Measurements from ENCODE around the gene HELZ. TPM values are rescaled to one million over a fixed set of nuclear protein-coding genes. Genes with fewer than 3 reads are reported as not detected.
A peak's percentile ranks its signal among the peaks of the same experiment; 100 is the strongest.
"Not testable (repeated sequence)": the region's sequence is repeated elsewhere in the genome, so short reads cannot be mapped to it uniquely, and the experiment has no call there.

HELZ gene
- total and polyA plus RNA-seq, 5 donors from 2014 or later, result 48.3 to 130 (median 56.7) TPM

DNA sequence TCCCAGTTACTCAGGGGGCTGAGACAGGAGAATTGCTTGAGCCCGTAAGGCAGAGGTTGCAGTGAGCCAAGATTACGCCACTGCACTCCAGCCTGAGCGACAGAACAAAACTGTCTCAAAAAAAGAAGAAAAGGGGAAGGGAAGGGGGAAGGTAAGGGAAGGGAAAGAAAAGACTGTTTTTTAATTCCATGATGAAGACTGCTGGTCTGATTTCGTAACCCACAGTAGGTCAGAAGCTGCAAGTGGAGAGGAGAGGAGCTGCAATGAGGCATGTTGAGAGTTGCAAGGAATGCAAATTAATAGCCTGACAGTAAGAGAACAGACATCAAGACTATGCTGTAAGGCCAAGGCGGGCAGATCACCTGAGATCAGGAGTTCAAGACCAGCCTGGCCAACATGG lies 33.3 kb downstream of the HELZ start:
- no peaks in the 10 kb centered on the region for H3K27me3 Mint-ChIP-seq

DNA sequence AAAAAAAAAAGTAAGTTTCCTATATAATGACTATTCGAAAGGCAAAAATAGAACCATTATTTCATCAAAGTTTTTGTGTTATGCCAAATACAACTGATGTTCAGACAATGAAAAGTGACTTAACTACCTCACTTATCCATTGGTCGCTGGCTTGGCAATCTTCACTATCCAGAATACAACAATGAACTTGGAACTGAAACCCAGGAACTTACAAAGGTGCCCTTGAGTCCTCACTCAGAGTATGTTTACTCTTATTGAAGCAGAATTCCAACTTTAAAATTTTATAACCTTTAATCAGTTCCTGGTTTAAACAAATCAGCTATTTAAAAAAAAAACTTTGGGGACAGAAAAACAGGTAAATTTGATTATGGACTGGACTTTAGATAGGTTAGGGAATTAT lies 34.1 kb downstream of the HELZ start:
- DNase-seq, result no peak
- no peaks in the 10 kb centered on the region for H3K27me3 ChIP-seq (ENCODE audit: control insufficient read depth, insufficient read depth, low read length)
- Mint-ChIP-seq H3K9me3 (no peaks in the 10 kb centered on the region), H3K4me3 (no peak overlapping the region), H3K36me3 (peaks cover 20% of the 10 kb centered on the region), H3K27me3 (no peaks in the 10 kb centered on the region), H3K4me1 (peaks cover 28 to 54% (median 30%) of the 10 kb centered on the region in 4 donors), H3K27ac (peak overlapping the region in 1 of 3 donors; percentile 47)
- H3K4me1 ChIP-seq (ENCODE audit: control insufficient read depth, insufficient read depth, low read length, poor library complexity, severe bottlenecking), result no peaks in the 10 kb centered on the region
- no peak overlapping the region for H3K27ac ChIP-seq (ENCODE audit: insufficient read depth, low read length, poor library complexity, severe bottlenecking)
- H3K36me3 ChIP-seq (ENCODE audit: control insufficient read depth, insufficient read depth, low read length), result peaks cover 23% of the 10 kb centered on the region
- H3K9me3 ChIP-seq (ENCODE audit: control insufficient read depth in 2 of 2, low read length in 2 of 2), result no peaks in the 10 kb centered on the region
- no peak overlapping the region for H3K4me3 ChIP-seq (ENCODE audit: low read depth, low read length)
- no peak for ATAC-seq (ENCODE audit: low read depth in 2 of 2)

More for the DNA sequence above, 33.3 kb downstream of the HELZ start:
- Mint-ChIP-seq H3K27ac (peak overlapping the region in 1 of 3 donors; percentile 6), H3K4me3 (no peak overlapping the region), H3K9me3 (no peaks in the 10 kb centered on the region), H3K36me3 (peaks cover 20% of the 10 kb centered on the region), H3K4me1 (peaks cover 24 to 51% (median 27%) of the 10 kb centered on the region in 4 donors)
- H3K4me3 ChIP-seq (ENCODE audit: low read depth, low read length), result no peak overlapping the region
- no peaks in the 10 kb centered on the region for H3K9me3 ChIP-seq (ENCODE audit: control insufficient read depth in 2 of 2, low read length in 2 of 2)
- no peaks in the 10 kb centered on the region for H3K27me3 ChIP-seq (ENCODE audit: control insufficient read depth, insufficient read depth, low read length)
- no peak for DNase-seq
- no peaks in the 10 kb centered on the region for H3K4me1 ChIP-seq (ENCODE audit: control insufficient read depth, insufficient read depth, low read length, poor library complexity, severe bottlenecking)
- no peak for ATAC-seq (ENCODE audit: low read depth in 2 of 2)
- H3K27ac ChIP-seq (ENCODE audit: insufficient read depth, low read length, poor library complexity, severe bottlenecking), result no peak overlapping the region
- peaks cover 31% of the 10 kb centered on the region for H3K36me3 ChIP-seq (ENCODE audit: control insufficient read depth, insufficient read depth, low read length)

- Histone ChIP-seq H3K4me1 (ENCODE audit: control insufficient read depth, insufficient read depth, low read length, poor library complexity, severe bottlenecking) (no peaks in the 10 kb centered on the region), H3K27me3 (ENCODE audit: control insufficient read depth, insufficient read depth, low read length) (no peaks in the 10 kb centered on the region), H3K9me3 (ENCODE audit: control insufficient read depth in 2 of 2, low read length in 2 of 2) (no peaks in the 10 kb centered on the region), H3K27ac (ENCODE audit: insufficient read depth, low read length, poor library complexity, severe bottlenecking) (no peak overlapping the region), H3K4me3 (ENCODE audit: low read depth, low read length) (no peak overlapping the region), H3K36me3 (ENCODE audit: control insufficient read depth, insufficient read depth, low read length) (peaks cover 14% of the 10 kb centered on the region)
- DNase-seq (no peak), ATAC-seq (ENCODE audit: low read depth in 2 of 2) (no peak)
- peak overlapping the region in 1 of 3 donors; percentile 17 for H3K27ac Mint-ChIP-seq
- no peaks in the 10 kb centered on the region for H3K27me3 Mint-ChIP-seq
- peaks cover 15% of the 10 kb centered on the region for H3K36me3 Mint-ChIP-seq
- H3K9me3 Mint-ChIP-seq, result no peaks in the 10 kb centered on the region
- H3K4me3 Mint-ChIP-seq, result peak overlapping the region in 1 of 4 donors; percentile 87
- peaks cover 33 to 58% (median 35%) of the 10 kb centered on the region in 4 donors for H3K4me1 Mint-ChIP-seq
These were observed 36.8 kb downstream of the HELZ start for GRCh38 chr17:67208232-67208631.

DNA sequence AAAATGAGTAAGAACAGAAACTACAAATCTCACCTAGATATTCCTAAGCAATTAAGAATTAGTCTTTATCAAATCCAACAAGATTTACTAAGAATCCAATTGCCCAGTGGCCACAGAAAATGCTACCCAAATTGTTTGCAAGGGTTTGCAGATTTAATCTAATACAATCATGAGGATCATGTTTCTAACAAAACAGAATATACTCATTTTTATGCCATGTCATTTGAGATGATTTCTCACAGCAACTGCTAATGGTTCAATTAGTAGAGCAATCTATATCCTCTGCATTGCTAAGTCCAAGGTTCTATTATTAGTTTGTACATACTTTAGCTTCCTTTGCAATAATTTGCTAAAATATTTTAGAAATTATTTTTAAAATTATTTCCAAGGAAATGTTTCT lies 41.2 kb downstream of the HELZ start:
- ATAC-seq (ENCODE audit: low read depth in 2 of 2), result no peak
- Mint-ChIP-seq H3K4me3 (no peak overlapping the region), H3K27ac (peak overlapping the region in 1 of 3 donors; percentile 12), H3K9me3 (no peaks in the 10 kb centered on the region), H3K36me3 (peaks cover 29% of the 10 kb centered on the region), H3K27me3 (no peaks in the 10 kb centered on the region), H3K4me1 (peaks cover 15 to 26% (median 24%) of the 10 kb centered on the region in 4 donors)
- DNase-seq, result no peak
- Histone ChIP-seq H3K36me3 (ENCODE audit: control insufficient read depth, insufficient read depth, low read length) (peaks cover 40% of the 10 kb centered on the region), H3K4me3 (ENCODE audit: low read depth, low read length) (no peak overlapping the region), H3K4me1 (ENCODE audit: control insufficient read depth, insufficient read depth, low read length, poor library complexity, severe bottlenecking) (no peaks in the 10 kb centered on the region), H3K27me3 (ENCODE audit: control insufficient read depth, insufficient read depth, low read length) (no peaks in the 10 kb centered on the region), H3K27ac (ENCODE audit: insufficient read depth, low read length, poor library complexity, severe bottlenecking) (no peak overlapping the region), H3K9me3 (ENCODE audit: control insufficient read depth in 2 of 2, low read length in 2 of 2) (no peaks in the 10 kb centered on the region)

DNA sequence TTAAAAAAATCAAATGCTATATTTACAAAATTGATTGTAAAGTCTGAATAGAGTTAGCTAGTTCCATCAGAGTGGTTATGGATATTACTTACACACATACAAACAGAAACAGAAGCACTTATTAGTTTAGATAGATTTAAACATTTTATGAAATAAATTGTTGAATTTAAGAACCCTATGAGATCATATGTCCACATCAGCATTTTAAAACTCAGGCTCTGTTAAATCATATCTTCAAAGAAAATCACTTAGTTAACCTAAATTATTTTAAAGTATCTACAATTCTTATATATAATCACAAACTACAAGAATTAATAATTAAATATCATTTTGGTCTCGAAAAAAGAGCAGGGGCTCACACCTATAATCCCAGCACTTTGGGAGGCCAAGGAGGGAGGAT lies 42.5 kb downstream of the HELZ start:
- Histone ChIP-seq H3K4me1 (ENCODE audit: control insufficient read depth, insufficient read depth, low read length, poor library complexity, severe bottlenecking) (no peaks in the 10 kb centered on the region), H3K4me3 (ENCODE audit: low read depth, low read length) (no peak overlapping the region), H3K36me3 (ENCODE audit: control insufficient read depth, insufficient read depth, low read length) (peaks cover 50% of the 10 kb centered on the region), H3K27me3 (ENCODE audit: control insufficient read depth, insufficient read depth, low read length) (no peaks in the 10 kb centered on the region), H3K27ac (ENCODE audit: insufficient read depth, low read length, poor library complexity, severe bottlenecking) (no peak overlapping the region), H3K9me3 (ENCODE audit: control insufficient read depth in 2 of 2, low read length in 2 of 2) (no peaks in the 10 kb centered on the region)
- Mint-ChIP-seq H3K4me1 (peaks cover 9 to 20% (median 16%) of the 10 kb centered on the region in 4 donors), H3K9me3 (peaks cover 0 to under 1% (median 0%) of the 10 kb centered on the region in 7 donors), H3K27ac (no peak overlapping the region), H3K36me3 (peaks cover 33% of the 10 kb centered on the region), H3K4me3 (no peak overlapping the region), H3K27me3 (no peaks in the 10 kb centered on the region)
- ATAC-seq (ENCODE audit: low read depth in 2 of 2) (no peak), DNase-seq (no peak)

GRCh38 chr17:67200727-67201301 lies 44.2 kb downstream of the HELZ start:
- Histone ChIP-seq H3K4me3 (ENCODE audit: low read depth, low read length) (no peak overlapping the region), H3K27me3 (ENCODE audit: control insufficient read depth, insufficient read depth, low read length) (no peaks in the 10 kb centered on the region), H3K36me3 (ENCODE audit: control insufficient read depth, insufficient read depth, low read length) (peaks cover 65% of the 10 kb centered on the region), H3K9me3 (ENCODE audit: control insufficient read depth in 2 of 2, low read length in 2 of 2) (no peaks in the 10 kb centered on the region), H3K27ac (ENCODE audit: insufficient read depth, low read length, poor library complexity, severe bottlenecking) (no peak overlapping the region), H3K4me1 (ENCODE audit: control insufficient read depth, insufficient read depth, low read length, poor library complexity, severe bottlenecking) (no peaks in the 10 kb centered on the region)
- Mint-ChIP-seq H3K4me1 (peaks cover 15 to 24% (median 16%) of the 10 kb centered on the region in 4 donors), H3K27ac (no peak overlapping the region), H3K27me3 (no peaks in the 10 kb centered on the region), H3K4me3 (no peak overlapping the region), H3K36me3 (peaks cover 43% of the 10 kb centered on the region), H3K9me3 (peaks cover 0 to 7% (median 1%) of the 10 kb centered on the region in 7 donors)
- DNase-seq (no peak), ATAC-seq (ENCODE audit: low read depth in 2 of 2) (no peak)

DNA sequence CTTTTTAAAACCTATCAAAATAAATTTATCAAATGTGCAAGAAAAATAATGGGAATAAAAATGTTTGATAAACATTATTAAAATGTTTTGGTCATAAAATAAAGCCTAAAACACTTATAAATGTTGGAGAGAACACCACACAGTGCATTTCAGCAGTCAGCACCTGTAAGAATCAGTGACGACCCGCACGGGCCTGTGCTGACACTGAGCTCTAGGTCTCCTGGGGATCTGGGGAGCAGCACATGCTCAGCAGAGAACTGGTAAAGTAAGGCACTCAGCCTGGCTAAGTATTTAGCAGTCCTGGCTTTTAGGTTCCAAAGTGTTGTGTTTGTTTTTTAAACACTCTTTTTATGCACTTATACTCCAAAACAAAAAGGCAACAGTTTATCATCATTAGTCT lies 46.9 kb downstream of the HELZ start:
- H3K4me1 Mint-ChIP-seq, result peaks cover 7 to 15% (median 12%) of the 10 kb centered on the region in 4 donors
- H3K27ac Mint-ChIP-seq, result no peak overlapping the region
- no peaks in the 10 kb centered on the region for H3K27me3 Mint-ChIP-seq
- H3K9me3 Mint-ChIP-seq, result peaks cover 0 to 7% (median 1%) of the 10 kb centered on the region in 7 donors
- H3K27me3 ChIP-seq (ENCODE audit: control insufficient read depth, insufficient read depth, low read length), result no peaks in the 10 kb centered on the region
- H3K4me1 ChIP-seq (ENCODE audit: control insufficient read depth, insufficient read depth, low read length, poor library complexity, severe bottlenecking), result no peaks in the 10 kb centered on the region
- no peak overlapping the region for H3K4me3 ChIP-seq (ENCODE audit: low read depth, low read length)
- H3K27ac ChIP-seq (ENCODE audit: insufficient read depth, low read length, poor library complexity, severe bottlenecking), result no peak overlapping the region
- H3K36me3 ChIP-seq (ENCODE audit: control insufficient read depth, insufficient read depth, low read length), result peaks cover 76% of the 10 kb centered on the region
- H3K9me3 ChIP-seq (ENCODE audit: control insufficient read depth in 2 of 2, low read length in 2 of 2), result no peaks in the 10 kb centered on the region
- no peak for DNase-seq
- peaks cover 47% of the 10 kb centered on the region for H3K36me3 Mint-ChIP-seq
- no peak overlapping the region for H3K4me3 Mint-ChIP-seq
- ATAC-seq (ENCODE audit: low read depth in 2 of 2), result no peak

DNA sequence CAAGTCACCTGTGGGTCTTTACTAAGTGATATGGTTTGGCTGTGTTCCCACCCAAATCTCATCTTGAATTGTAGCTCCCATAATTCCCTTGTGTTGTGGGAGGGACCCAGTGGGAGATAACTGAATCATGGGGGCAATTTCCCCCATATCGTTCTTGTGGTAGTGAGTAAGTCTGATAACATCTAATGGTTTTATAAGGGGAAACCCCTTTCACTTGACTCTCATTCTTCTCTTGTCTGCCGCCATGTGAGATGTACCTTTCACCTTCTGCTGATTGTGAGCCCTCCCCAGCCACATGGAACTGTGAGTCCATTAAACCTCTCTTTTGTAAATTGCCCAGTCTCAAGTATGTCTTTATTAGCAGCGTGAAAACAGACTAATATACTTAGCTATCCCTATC lies 48.0 kb downstream of the HELZ start:
- not testable (repeated sequence) for H3K4me1 ChIP-seq (ENCODE audit: control insufficient read depth, insufficient read depth, low read length, poor library complexity, severe bottlenecking); H3K27me3 Mint-ChIP-seq; H3K4me3 Mint-ChIP-seq; H3K27me3 ChIP-seq (ENCODE audit: control insufficient read depth, insufficient read depth, low read length); H3K9me3 Mint-ChIP-seq; H3K9me3 ChIP-seq (ENCODE audit: control insufficient read depth in 2 of 2, low read length in 2 of 2); H3K27ac ChIP-seq (ENCODE audit: insufficient read depth, low read length, poor library complexity, severe bottlenecking); ATAC-seq (ENCODE audit: low read depth in 2 of 2); H3K4me3 ChIP-seq (ENCODE audit: low read depth, low read length); DNase-seq
- peaks cover 68% of the 10 kb centered on the region for H3K36me3 ChIP-seq (ENCODE audit: control insufficient read depth, insufficient read depth, low read length)
- Mint-ChIP-seq H3K27ac (peak overlapping the region in 1 of 3 donors; percentile 87), H3K4me1 (peaks cover 6 to 15% (median 11%) of the 10 kb centered on the region in 4 donors), H3K36me3 (peaks cover 45% of the 10 kb centered on the region)

All from CD4-positive, CD25-positive, alpha-beta regulatory T cell (primary cell).